ENCODE measurements around the gene NDNF. TPM values are rescaled to one million over a fixed set of nuclear protein-coding genes. Genes with fewer than 3 reads are reported as not detected.

NDNF gene
- total RNA-seq (2014; rRNA removed; shearing (Covaris generic)), result 1.6 and 3.4 TPM in 2 replicates

- peak; percentile 72 for DNase-seq
- Histone ChIP-seq H3K27me3 (ENCODE audit: control insufficient read depth, insufficient read depth, low read length) (peaks cover 43% of the 10 kb centered on the region), H3K4me3 (ENCODE audit: insufficient read depth, low read depth, low read length) (peak within 1 kb of the TSS; percentile 66), H3K36me3 (replicated peaks; ENCODE audit: control insufficient read depth, insufficient read depth, low read length) (no peaks in the 10 kb centered on the region)
Observed at GRCh38 chr4:121072224-121073003, at the start of gene NDNF. Gene NDNF (minus strand): TSS chr4:121072535. CDS start chr4:121045837, 26,698 bp downstream.

- DNase-seq, result no peak
- no peak overlapping the region for H3K4me3 ChIP-seq (ENCODE audit: insufficient read depth, low read depth, low read length)
- no peaks in the 10 kb centered on the region for H3K27me3 ChIP-seq (ENCODE audit: control insufficient read depth, insufficient read depth, low read length)
- no peaks in the 10 kb centered on the region for H3K36me3 ChIP-seq (replicated peaks; ENCODE audit: control insufficient read depth, insufficient read depth, low read length)
Observed at GRCh38 chr4:121119715-121120114, 47.4 kb upstream of the NDNF start.

- no peak for DNase-seq
- no peaks in the 10 kb centered on the region for H3K27me3 ChIP-seq (ENCODE audit: control insufficient read depth, insufficient read depth, low read length)
- no peaks in the 10 kb centered on the region for H3K36me3 ChIP-seq (replicated peaks; ENCODE audit: control insufficient read depth, insufficient read depth, low read length)
- H3K4me3 ChIP-seq (ENCODE audit: insufficient read depth, low read depth, low read length), result no peak overlapping the region
Observed at GRCh38 chr4:121118344-121118743, 46.0 kb upstream of the NDNF start.

GRCh38 chr4:121114756-121115155 lies 42.4 kb upstream of the NDNF start:
- no peaks in the 10 kb centered on the region for H3K36me3 ChIP-seq (replicated peaks; ENCODE audit: control insufficient read depth, insufficient read depth, low read length)
- no peak overlapping the region for H3K4me3 ChIP-seq (ENCODE audit: insufficient read depth, low read depth, low read length)
- no peak for DNase-seq
- H3K27me3 ChIP-seq (ENCODE audit: control insufficient read depth, insufficient read depth, low read length), result no peaks in the 10 kb centered on the region

- no peak for DNase-seq
- no peaks in the 10 kb centered on the region for H3K36me3 ChIP-seq (replicated peaks; ENCODE audit: control insufficient read depth, insufficient read depth, low read length)
Observed at GRCh38 chr4:121112530-121112929, 40.2 kb upstream of the NDNF start.

GRCh38 chr4:121108557-121108956 lies 36.2 kb upstream of the NDNF start:
- no peak overlapping the region for H3K4me3 ChIP-seq (ENCODE audit: insufficient read depth, low read depth, low read length)
- H3K36me3 ChIP-seq (replicated peaks; ENCODE audit: control insufficient read depth, insufficient read depth, low read length), result no peaks in the 10 kb centered on the region
- no peaks in the 10 kb centered on the region for H3K27me3 ChIP-seq (ENCODE audit: control insufficient read depth, insufficient read depth, low read length)
- DNase-seq, result no peak

More at GRCh38 chr4:121112530-121112929, 40.2 kb upstream of the NDNF start:
- no peaks in the 10 kb centered on the region for H3K27me3 ChIP-seq (ENCODE audit: control insufficient read depth, insufficient read depth, low read length)
- H3K4me3 ChIP-seq (ENCODE audit: insufficient read depth, low read depth, low read length), result no peak overlapping the region

- no peak for DNase-seq
- no peak overlapping the region for H3K4me3 ChIP-seq (ENCODE audit: insufficient read depth, low read depth, low read length)
- H3K27me3 ChIP-seq (ENCODE audit: control insufficient read depth, insufficient read depth, low read length), result no peaks in the 10 kb centered on the region
- no peaks in the 10 kb centered on the region for H3K36me3 ChIP-seq (replicated peaks; ENCODE audit: control insufficient read depth, insufficient read depth, low read length)
Observed at GRCh38 chr4:121107507-121107906, 35.2 kb upstream of the NDNF start.

- no peak for DNase-seq
- no peaks in the 10 kb centered on the region for H3K27me3 ChIP-seq (ENCODE audit: control insufficient read depth, insufficient read depth, low read length)
- no peak overlapping the region for H3K4me3 ChIP-seq (ENCODE audit: insufficient read depth, low read depth, low read length)
- H3K36me3 ChIP-seq (replicated peaks; ENCODE audit: control insufficient read depth, insufficient read depth, low read length), result no peaks in the 10 kb centered on the region
Observed at GRCh38 chr4:121100093-121100775, 27.9 kb upstream of the NDNF start.

- Histone ChIP-seq H3K4me3 (ENCODE audit: insufficient read depth, low read depth, low read length) (no peak overlapping the region), H3K27me3 (ENCODE audit: control insufficient read depth, insufficient read depth, low read length) (no peaks in the 10 kb centered on the region), H3K36me3 (replicated peaks; ENCODE audit: control insufficient read depth, insufficient read depth, low read length) (no peaks in the 10 kb centered on the region)
- DNase-seq, result no peak
Observed at GRCh38 chr4:121098266-121098665, 25.9 kb upstream of the NDNF start.

- H3K27me3 ChIP-seq (ENCODE audit: control insufficient read depth, insufficient read depth, low read length), result no peaks in the 10 kb centered on the region
- peak; percentile 9 for DNase-seq
- H3K4me3 ChIP-seq (ENCODE audit: insufficient read depth, low read depth, low read length), result no peak overlapping the region
- H3K36me3 ChIP-seq (replicated peaks; ENCODE audit: control insufficient read depth, insufficient read depth, low read length), result no peaks in the 10 kb centered on the region
Observed at GRCh38 chr4:121096629-121097028, 24.3 kb upstream of the NDNF start.

- no peak for DNase-seq
- H3K27me3 ChIP-seq (ENCODE audit: control insufficient read depth, insufficient read depth, low read length), result no peaks in the 10 kb centered on the region
- no peak overlapping the region for H3K4me3 ChIP-seq (ENCODE audit: insufficient read depth, low read depth, low read length)
- no peaks in the 10 kb centered on the region for H3K36me3 ChIP-seq (replicated peaks; ENCODE audit: control insufficient read depth, insufficient read depth, low read length)
Observed at GRCh38 chr4:121096191-121096590, 23.9 kb upstream of the NDNF start.

GRCh38 chr4:121094297-121094966 lies 22.1 kb upstream of the NDNF start:
- Histone ChIP-seq H3K4me3 (ENCODE audit: insufficient read depth, low read depth, low read length) (no peak overlapping the region), H3K36me3 (replicated peaks; ENCODE audit: control insufficient read depth, insufficient read depth, low read length) (no peaks in the 10 kb centered on the region), H3K27me3 (ENCODE audit: control insufficient read depth, insufficient read depth, low read length) (no peaks in the 10 kb centered on the region)
- DNase-seq, result no peak

GRCh38 chr4:121093261-121093660 lies 20.9 kb upstream of the NDNF start:
- H3K27me3 ChIP-seq (ENCODE audit: control insufficient read depth, insufficient read depth, low read length), result no peaks in the 10 kb centered on the region
- no peak overlapping the region for H3K4me3 ChIP-seq (ENCODE audit: insufficient read depth, low read depth, low read length)
- no peaks in the 10 kb centered on the region for H3K36me3 ChIP-seq (replicated peaks; ENCODE audit: control insufficient read depth, insufficient read depth, low read length)
- no peak for DNase-seq

GRCh38 chr4:121091941-121092340 lies 19.6 kb upstream of the NDNF start:
- H3K36me3 ChIP-seq (replicated peaks; ENCODE audit: control insufficient read depth, insufficient read depth, low read length), result no peaks in the 10 kb centered on the region
- no peak for DNase-seq
- no peak overlapping the region for H3K4me3 ChIP-seq (ENCODE audit: insufficient read depth, low read depth, low read length)
- no peaks in the 10 kb centered on the region for H3K27me3 ChIP-seq (ENCODE audit: control insufficient read depth, insufficient read depth, low read length)

- Histone ChIP-seq H3K36me3 (replicated peaks; ENCODE audit: control insufficient read depth, insufficient read depth, low read length) (no peaks in the 10 kb centered on the region), H3K27me3 (ENCODE audit: control insufficient read depth, insufficient read depth, low read length) (no peaks in the 10 kb centered on the region), H3K4me3 (ENCODE audit: insufficient read depth, low read depth, low read length) (no peak overlapping the region)
- no peak for DNase-seq
Observed at GRCh38 chr4:121088867-121089266, 16.5 kb upstream of the NDNF start.

All from H7 (cell line).